H1 (cell line): ENCODE measurements around the gene ADTRP.

Experiments
- ATF2 ChIP-seq: IDR thresholded peaks from 2 replicates; pipeline ENCODE4 v1.6.1; 2012; ENCODE audit warnings: low read length, inconsistent platforms
- CEBPB ChIP-seq: IDR thresholded peaks from 2 replicates; pipeline ENCODE4 v1.6.1; 2012; ENCODE audit warnings: low read depth, low read length
- CHD1 ChIP-seq: IDR thresholded peaks from 2 replicates; pipeline ENCODE4 v1.6.1; 2012; ENCODE audit warnings: low read depth, low read length, improper control_type of control experiment
- CTCF ChIP-seq, 3 experiments: IDR thresholded peaks; 1 replicate in 2 of 3; 2 replicates in 1 of 3; pipeline versions ENCODE4 v1.5.1 to v1.6.1; 2011; ENCODE audit warnings: low read length in 3 of 3, mild to moderate bottlenecking in 3 of 3, inconsistent platforms in 2 of 3, low read depth in 1 of 3, moderate library complexity in 1 of 3; ENCODE audit not compliant: insufficient read depth in 1 of 3; ENCODE audit errors: control extremely low read depth in 1 of 3
- EGR1 ChIP-seq: IDR thresholded peaks from 2 replicates; pipeline ENCODE4 v1.6.1; 2011; ENCODE audit warnings: low read depth, low read length, borderline replicate concordance
- EZH2 ChIP-seq: fragments of 200-600 bp; sonication (generic); IDR thresholded peaks from 2 replicates; pipeline ENCODE4 v1.7.1; 2012; ENCODE audit warnings: low read depth, mild to moderate bottlenecking, moderate library complexity, low read length, inconsistent platforms; ENCODE audit not compliant: severe bottlenecking
- FOSL1 ChIP-seq: IDR thresholded peaks from 2 replicates; pipeline ENCODE4 v1.6.1; 2011; ENCODE audit warnings: mild to moderate bottlenecking, low read depth, low read length, moderate library complexity; ENCODE audit not compliant: insufficient read depth
- KDM1A ChIP-seq: fragments of 200-600, 300-600 bp; sonication (generic); IDR thresholded peaks from 2 replicates; pipeline ENCODE4 v1.7.1; 2016; ENCODE audit warnings: mild to moderate bottlenecking, low read length, borderline replicate concordance
- SIX5 ChIP-seq: IDR thresholded peaks from 2 replicates; pipeline ENCODE4 v1.6.1; 2011; ENCODE audit warnings: mild to moderate bottlenecking, low read depth, low read length

- TF ChIP-seq SIX5 (no peak), CHD1 (no peak), EZH2 (no peak), CTCF (IDR thresholded peaks at IDR 0.05; ENCODE audit: control extremely low read depth in 1 of 3, insufficient read depth in 1 of 3, low read depth in 1 of 3, low read length in 3 of 3) (no peak), ATF2 (no peak), EGR1 (no peak), KDM1A (no peak), FOSL1 (no peak), CEBPB (no peak)
Observed at GRCh38 chr6:11750682-11751081, 27.9 kb downstream of the ADTRP start.
